ENCODE measurements around the gene SFRP2.

The SFRP2 gene, protein sequence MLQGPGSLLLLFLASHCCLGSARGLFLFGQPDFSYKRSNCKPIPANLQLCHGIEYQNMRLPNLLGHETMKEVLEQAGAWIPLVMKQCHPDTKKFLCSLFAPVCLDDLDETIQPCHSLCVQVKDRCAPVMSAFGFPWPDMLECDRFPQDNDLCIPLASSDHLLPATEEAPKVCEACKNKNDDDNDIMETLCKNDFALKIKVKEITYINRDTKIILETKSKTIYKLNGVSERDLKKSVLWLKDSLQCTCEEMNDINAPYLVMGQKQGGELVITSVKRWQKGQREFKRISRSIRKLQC

GRCh38 chr4:153788413-153789276 lies at the start of gene SFRP2:
SFRP2 (minus strand) TSS chr4:153789083; CDS start chr4:153788835, 248 bp downstream.
- peak; percentile 13 to 14 for DNase-seq

DNA sequence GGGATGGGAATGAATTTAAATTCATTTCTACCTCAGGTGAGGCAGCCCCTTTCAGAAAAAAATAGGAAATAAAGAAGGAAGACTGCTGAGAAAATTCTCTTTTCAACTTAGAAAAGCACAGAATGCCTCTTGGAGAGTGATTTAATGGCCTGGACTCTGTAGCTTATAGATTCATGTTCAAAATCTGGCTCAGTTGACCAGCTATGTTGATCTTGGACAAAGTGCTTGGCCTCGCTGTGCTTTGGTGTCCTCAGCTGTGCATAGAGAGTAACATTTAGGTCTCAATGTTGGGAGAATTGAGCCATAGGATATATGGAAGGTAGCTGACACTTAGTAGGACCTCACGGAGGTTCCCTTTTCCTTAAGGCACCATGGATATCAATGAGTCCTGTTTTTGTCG lies 49.7 kb upstream of the SFRP2 start:
- DNase-seq = no peak

GRCh38 chr4:153834901-153835300 lies 46.0 kb upstream of the SFRP2 start:
- no peak for DNase-seq

GRCh38 chr4:153832720-153833287 lies 43.9 kb upstream of the SFRP2 start:
- no peak for DNase-seq

GRCh38 chr4:153832054-153832453 lies 43.2 kb upstream of the SFRP2 start:
- no peak for DNase-seq

DNA sequence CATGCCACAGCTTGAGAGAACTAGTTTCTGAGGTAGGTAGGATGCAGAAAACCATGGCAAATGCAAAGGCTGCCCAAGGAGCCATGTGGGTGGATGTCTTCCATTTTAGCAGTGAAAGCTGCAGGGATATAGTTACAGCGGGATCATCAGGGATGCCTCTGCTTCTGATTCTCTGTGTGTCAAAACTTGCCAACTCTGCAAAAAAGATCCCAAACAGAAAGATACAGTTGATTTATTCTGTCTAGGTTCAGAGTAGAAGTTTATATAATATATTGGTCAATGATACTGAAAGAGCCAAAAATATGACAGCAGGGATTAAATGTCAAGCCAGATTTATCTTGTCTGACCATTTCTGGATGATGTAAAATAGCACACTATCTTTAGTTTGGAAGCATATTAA lies 42.4 kb upstream of the SFRP2 start:
- no peak for DNase-seq

DNA sequence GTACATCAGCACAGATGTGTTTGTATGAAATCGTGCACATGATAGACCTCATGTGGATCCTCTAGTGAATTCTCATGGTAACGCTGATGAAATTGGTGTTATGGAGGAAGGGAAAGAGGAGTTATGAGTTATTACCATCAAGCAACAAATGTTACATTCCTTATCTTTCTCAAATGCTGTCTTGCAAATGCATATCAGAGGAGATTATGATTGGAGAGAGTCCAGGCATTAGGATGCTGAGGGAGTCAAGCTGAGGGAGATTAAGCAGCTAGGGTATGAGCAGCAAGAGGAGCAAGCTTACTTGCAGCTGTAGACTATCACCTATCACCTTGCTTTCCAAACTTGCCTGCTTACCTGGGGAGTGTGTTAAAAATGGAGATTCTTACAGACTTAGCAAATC lies 36.8 kb upstream of the SFRP2 start:
- DNase-seq = no peak

DNA sequence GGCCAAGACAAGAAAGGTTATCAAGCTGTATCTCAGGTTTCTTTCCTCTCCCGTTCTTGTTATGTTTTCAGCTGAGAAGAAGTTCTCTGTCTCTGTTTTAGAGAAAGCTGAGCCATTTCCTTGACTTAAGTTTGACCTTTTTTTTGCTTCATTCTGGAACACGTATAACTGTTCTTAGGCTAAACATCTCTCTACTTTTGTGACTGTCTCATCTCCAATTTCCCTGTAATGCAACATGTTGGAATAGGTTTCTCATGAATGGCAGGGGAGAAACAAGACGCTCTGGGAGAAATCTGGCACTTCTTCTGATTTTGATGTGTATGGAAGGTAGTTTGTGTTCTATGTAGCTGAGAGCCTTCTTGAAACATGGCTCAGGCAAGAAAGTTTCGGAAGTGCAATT lies 36.2 kb upstream of the SFRP2 start:
- DNase-seq = no peak

- DNase-seq = no peak
Measured at GRCh38 chr4:153824501-153824900, 35.6 kb upstream of the SFRP2 start.

DNA sequence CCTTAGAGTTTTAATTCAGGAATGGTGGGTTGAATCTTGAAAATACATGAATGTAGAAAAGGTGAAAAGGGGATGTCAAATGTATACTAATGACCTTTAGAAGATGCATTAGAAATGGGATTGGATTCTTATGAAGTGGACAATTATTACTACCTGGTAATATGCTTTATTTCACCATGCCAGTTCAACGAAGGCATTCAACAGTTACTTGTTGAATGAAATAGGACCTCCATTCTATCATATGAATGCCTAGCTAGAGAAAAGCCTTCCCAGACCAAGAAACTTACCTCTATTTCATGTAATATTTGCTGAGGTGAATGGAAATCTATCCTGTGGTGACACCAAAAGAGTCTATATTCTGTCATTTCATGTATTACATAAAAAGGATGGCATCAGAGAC lies 34.6 kb upstream of the SFRP2 start:
- no peak for DNase-seq

- DNase-seq = no peak
Measured at GRCh38 chr4:153822316-153822715, 33.4 kb upstream of the SFRP2 start.

DNA sequence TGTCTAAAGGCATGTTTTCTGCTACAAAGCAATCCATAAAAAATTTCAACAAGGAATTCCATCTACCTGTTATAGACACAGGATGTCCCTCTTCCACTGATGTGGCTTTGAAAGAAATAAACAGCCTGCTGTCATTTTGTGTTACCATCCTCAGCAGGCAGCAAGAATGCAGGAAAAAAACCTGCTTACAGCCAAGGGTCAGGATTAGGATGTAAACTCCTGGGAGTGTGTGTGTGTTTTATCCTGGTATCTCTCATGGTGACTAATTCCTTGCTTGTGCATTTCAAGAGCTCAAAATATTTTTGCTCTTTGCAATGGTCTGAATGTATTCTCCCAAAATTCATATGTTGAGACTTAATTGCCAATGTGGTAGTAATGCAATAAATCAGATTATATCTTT lies 28.6 kb upstream of the SFRP2 start:
- no peak for DNase-seq

- no peak for DNase-seq
Measured at GRCh38 chr4:153816542-153816941, 27.7 kb upstream of the SFRP2 start.

DNA sequence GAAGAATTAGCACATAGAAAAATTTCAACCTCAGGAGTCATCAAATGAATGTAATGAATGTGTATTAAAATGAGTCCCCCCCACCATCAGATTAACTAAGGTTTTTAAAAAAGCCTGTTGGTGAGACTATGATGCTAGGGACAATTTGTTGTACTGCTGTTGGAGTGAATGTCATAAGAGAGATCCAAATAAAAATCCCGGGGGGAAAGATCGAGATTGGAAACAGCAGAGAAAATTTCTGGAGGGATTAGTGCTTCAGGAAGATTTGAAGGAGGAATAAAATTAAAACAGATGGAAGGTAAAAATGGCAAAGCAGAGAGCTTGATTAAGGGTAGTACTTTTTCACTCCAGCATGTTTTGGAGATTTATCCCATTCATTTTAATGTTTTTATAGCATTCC lies 25.9 kb upstream of the SFRP2 start:
- DNase-seq = no peak

DNA sequence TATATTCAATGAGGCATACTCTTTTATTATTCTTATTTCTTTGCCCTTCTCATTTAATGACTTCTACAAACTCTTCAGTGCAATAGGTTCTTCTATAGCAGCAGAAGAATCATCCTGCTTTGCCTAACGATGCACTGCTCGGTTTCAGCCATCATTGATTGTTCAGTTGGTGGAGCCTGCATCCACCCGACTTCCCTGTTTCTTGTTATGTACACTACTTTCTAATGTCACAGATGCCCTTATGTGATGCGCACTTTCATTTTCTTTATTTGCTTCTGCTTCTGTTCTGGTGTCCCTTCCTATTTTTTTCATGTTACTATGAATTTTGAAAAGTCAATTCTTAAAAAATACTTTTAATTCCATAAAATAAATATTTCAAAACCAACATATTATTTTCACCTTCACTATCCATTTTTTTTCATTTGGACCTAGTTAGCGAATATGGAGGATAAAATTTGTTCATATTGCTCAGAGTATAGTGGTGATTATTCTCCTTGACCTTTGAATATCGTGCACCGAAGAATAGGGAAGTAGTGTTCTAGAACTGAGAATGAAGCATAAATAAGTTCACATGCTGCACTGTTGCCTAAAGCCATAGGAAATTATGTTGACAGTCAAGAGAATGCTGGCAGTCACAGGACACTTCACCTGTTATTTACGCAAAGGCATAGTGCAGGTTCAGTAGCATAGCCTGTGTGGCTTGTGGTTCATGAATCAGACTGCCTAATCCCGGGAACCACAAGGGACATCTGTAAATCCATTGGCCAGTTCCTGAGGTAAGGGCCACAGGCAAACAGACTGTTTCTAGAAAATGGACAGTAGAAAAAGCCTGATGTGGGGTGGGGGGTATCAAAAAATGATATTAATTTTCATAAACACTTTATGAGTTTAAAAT lies 21.3 kb upstream of the SFRP2 start:
- DNase-seq = no peak

DNA sequence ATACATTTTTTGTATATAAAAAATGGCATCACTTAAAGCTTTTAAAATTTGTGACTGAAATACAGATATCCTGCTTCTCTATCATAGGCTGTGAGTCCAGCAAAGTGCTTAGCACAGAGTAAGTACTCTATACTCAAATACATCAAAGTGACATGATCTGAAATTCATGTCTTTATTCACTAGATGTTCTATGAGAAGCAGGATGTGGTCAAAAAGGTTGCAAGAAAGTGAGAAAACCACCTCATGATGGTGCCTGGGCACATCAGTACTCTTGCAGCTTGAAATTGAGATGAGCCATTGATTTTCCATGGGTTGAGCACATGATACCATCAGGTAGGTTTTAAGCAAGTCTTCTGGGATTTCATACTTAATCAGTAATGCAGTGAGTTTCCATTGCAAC lies 20.4 kb upstream of the SFRP2 start:
- DNase-seq = peak in 1 of 2 experiments; percentile 36

DNA sequence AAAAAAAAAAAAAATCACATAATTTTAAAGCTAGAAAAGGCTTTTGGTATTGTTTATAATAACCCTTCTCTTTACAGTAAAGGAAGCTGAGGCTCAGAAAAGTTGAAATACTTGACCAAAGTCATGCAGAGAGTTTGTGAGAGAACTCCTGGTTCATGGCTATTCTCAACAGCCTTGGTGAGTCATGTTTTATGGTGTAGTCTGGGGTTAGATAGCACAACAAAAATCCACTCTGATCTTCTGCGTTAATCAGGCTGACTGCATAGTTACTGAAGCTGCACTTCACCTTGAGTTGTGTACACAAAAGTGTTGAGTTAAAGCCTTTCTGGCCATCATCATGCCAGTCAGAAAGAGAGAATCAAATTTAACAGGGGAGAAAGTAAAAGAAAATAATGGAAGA lies 19.3 kb upstream of the SFRP2 start:
- no peak for DNase-seq

DNA sequence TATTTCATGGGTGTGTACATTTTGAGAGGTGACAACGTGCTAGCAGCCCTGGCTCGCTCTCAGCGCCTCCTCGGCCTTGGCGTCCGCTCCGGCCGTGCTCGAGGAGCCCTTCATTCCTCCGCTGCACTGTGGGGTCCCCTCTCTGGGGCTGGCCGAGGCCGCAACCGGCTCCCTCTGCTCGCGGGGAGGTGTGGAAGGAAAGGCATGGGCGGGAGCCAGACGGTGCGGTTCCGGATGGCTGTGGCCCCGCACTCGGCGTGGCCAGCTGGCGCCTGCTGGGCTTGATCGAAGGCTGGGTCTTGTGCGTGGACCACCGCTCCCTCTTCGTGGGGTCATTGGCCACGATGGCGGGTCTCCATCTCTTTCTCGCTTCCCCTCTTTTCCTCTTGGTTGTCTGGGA lies 17.2 kb upstream of the SFRP2 start:
- DNase-seq = no peak

DNA sequence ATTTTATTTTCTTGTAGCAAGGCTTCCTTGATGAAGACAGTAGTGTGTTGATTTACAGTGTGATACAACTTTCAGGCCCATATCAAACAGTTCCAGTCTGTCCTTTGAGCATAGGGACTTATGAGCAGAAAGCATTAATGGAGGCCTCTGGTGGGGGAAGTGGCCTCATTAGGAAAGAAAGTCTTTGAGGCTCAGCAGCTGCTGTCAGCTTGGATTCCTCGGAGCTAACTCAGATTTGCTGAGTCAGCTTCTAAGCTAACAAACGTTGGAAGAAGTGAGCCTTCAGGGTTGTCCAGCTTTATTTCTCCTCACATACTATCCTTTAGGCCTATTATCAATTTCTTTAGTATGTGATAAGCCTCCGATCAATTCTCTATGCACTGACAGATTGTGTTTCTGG lies 15.8 kb upstream of the SFRP2 start:
- DNase-seq = no peak

- no peak for DNase-seq
Measured at GRCh38 chr4:153799694-153800074, 10.8 kb upstream of the SFRP2 start.

DNA sequence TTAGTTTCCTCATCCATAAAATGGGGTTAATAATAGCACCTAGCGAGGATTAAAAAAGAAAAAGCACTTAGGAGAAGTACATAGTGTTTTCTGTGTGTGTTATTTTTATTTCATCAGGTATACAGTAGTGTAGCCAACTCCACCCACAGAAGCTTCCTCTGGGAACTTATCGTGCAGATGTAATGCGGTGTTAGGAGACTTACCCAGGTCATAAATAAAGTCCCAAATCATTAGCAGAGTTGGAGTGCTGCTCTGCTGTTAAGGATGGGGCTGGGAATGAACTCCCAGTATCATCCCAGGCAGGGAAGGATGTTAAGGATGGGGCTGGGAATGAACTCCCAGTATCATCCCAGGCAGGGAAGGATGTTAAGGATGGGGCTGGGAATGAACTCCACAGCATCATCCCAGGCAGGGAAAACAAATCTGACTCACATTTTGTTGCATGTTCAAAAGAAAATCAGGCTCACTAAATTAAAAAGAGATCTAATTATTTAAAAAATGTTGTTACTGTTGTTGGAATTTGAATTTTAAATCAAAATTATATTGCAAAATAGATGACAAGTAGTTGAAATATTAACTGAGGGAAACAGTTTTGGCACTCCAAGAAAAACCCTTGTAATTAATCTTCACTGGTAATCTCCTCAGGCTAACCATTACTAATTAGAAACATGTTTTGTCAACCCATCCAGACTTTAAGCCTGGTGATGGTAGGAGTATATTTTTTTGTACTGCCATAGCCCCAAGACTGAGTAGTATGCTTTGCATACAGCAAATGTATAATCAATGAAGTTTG lies 10.2 kb upstream of the SFRP2 start:
- DNase-seq = no peak

GRCh38 chr4:153798420-153798819 lies 9.5 kb upstream of the SFRP2 start:
- no peak for DNase-seq

Data from activated CD4-positive, alpha-beta T cell treated with anti-CD3 and anti-CD28 coated beads, Interleukin-2, amount 50 U/mL, for 48 hours (primary cell).